ENCODE data around the gene CHIT1. TPM values are rescaled to one million over a fixed set of nuclear protein-coding genes. Genes with fewer than 3 reads are reported as not detected.

The CHIT1 gene
- total RNA-seq, 1 experiment from 2014 or later: not detected

GRCh38 chr1:203175237-203175826, 54.1 kb downstream of the CHIT1 start, which contains the start of gene MYBPH:
MYBPH (minus strand) TSS chr1:203175826; CDS start chr1:203175755, 71 bp downstream.
- CTCF ChIA-PET: no interaction called here
- in situ Hi-C loops (cut with HindIII; ENCODE audit: low pct_unique_long_range_greater_than_20kb, low sequenced_read_pairs): no loop called here
- Histone ChIP-seq H3K4me3 (ENCODE audit: low read depth in 2 of 2, low read length in 2 of 2) (no peak within 1 kb of the TSS), H3K27me3 (ENCODE audit: control insufficient read depth, insufficient read depth, low read length) (no peaks in the 10 kb centered on the region), H3K9me3 (ENCODE audit: control insufficient read depth, insufficient read depth, low read depth, low read length) (no peaks in the 10 kb centered on the region), H3K4me1 (ENCODE audit: control insufficient read depth, insufficient read depth, low read length) (no peaks in the 10 kb centered on the region; the same call in 1 of the 2 replicates), H3K27ac (ENCODE audit: low read length) (no peak within 1 kb of the TSS), H3K36me3 (ENCODE audit: control insufficient read depth, insufficient read depth, low read length) (no peaks in the 10 kb centered on the region)
- no peak for TF ChIP-seq REST (IDR thresholded peaks at IDR 0.05; ENCODE audit: insufficient read depth in 1 of 2, low read depth in 2 of 2, low read length in 1 of 2)
- TF ChIP-seq CTCF (IDR thresholded peaks at IDR 0.05): no peak
- no peak for TF ChIP-seq TCF7L2 (IDR thresholded peaks at IDR 0.05; ENCODE audit: low read depth, low read length)
- TF ChIP-seq SIN3A (IDR thresholded peaks at IDR 0.05; ENCODE audit: borderline replicate concordance, insufficient read depth, low read depth, low read length): no peak
- TF ChIP-seq POLR2AphosphoS5 (IDR thresholded peaks at IDR 0.05; ENCODE audit: low read depth, low read length): no peak
- ATAC-seq (no peak), DNase-seq (ENCODE audit: low read depth, low spot score) (no peak)
- no TSS peak for BruUV-seq (replicated peaks)
- POLR2A ChIA-PET: no interaction called here
- intact Hi-C loops (cut with micrococcal nuclease; ENCODE audit: unreplicated experiment): no loop called here

- no TSS peak for BruUV-seq (replicated peaks)
- CTCF ChIA-PET: interaction anchor here (0.6 kb wide), 1 partner anchor 56 kb away, joined by 4 read pairs; no protein-coding TSS in a partner anchor
Measured at GRCh38 chr1:203174324-203174985, 55.0 kb downstream of the CHIT1 start.

GRCh38 chr1:203173566-203173965, 55.9 kb downstream of the CHIT1 start:
- no peak overlapping the region for H3K27ac ChIP-seq (ENCODE audit: low read length)
- CTCF ChIA-PET: interaction anchor here (0.6 to 3.9 kb wide), 2 partner anchors 56 to 68 kb away, joined by 3 to 19 read pairs; no protein-coding TSS in a partner anchor
- TF ChIP-seq SIN3A (IDR thresholded peaks at IDR 0.05; ENCODE audit: borderline replicate concordance, insufficient read depth, low read depth, low read length) (no peak), POLR2AphosphoS5 (IDR thresholded peaks at IDR 0.05; ENCODE audit: low read depth, low read length) (no peak), REST (IDR thresholded peaks at IDR 0.05; ENCODE audit: insufficient read depth in 1 of 2, low read depth in 2 of 2, low read length in 1 of 2) (no peak), TCF7L2 (IDR thresholded peaks at IDR 0.05; ENCODE audit: low read depth, low read length) (no peak), CTCF (IDR thresholded peaks at IDR 0.05) (no peak)
- H3K9me3 ChIP-seq (ENCODE audit: control insufficient read depth, insufficient read depth, low read depth, low read length): no peaks in the 10 kb centered on the region
- no TSS peak for BruUV-seq (replicated peaks)
- H3K4me3 ChIP-seq (ENCODE audit: low read depth in 2 of 2, low read length in 2 of 2): no peak overlapping the region
- ATAC-seq (no peak), DNase-seq (ENCODE audit: low read depth, low spot score) (no peak)
- intact Hi-C loops (cut with micrococcal nuclease; ENCODE audit: unreplicated experiment): loop anchor here (2.0 kb wide), 2 partner anchors 57 to 135 kb away; no protein-coding TSS in a partner anchor
- H3K27me3 ChIP-seq (ENCODE audit: control insufficient read depth, insufficient read depth, low read length): no peaks in the 10 kb centered on the region
- no peaks in the 10 kb centered on the region for H3K36me3 ChIP-seq (ENCODE audit: control insufficient read depth, insufficient read depth, low read length)
- no peaks in the 10 kb centered on the region; the same call in 1 of the 2 replicates for H3K4me1 ChIP-seq (ENCODE audit: control insufficient read depth, insufficient read depth, low read length)
- in situ Hi-C loops (cut with HindIII; ENCODE audit: low pct_unique_long_range_greater_than_20kb, low sequenced_read_pairs): no loop called here
- POLR2A ChIA-PET: no interaction called here

More at GRCh38 chr1:203174324-203174985, 55.0 kb downstream of the CHIT1 start:
- H3K4me3 ChIP-seq (ENCODE audit: low read depth in 2 of 2, low read length in 2 of 2): no peak overlapping the region
- DNase-seq (ENCODE audit: low read depth, low spot score) (no peak), ATAC-seq (no peak)
- TF ChIP-seq SIN3A (IDR thresholded peaks at IDR 0.05; ENCODE audit: borderline replicate concordance, insufficient read depth, low read depth, low read length): no peak
- no peak overlapping the region for H3K27ac ChIP-seq (ENCODE audit: low read length)
- no peaks in the 10 kb centered on the region for H3K27me3 ChIP-seq (ENCODE audit: control insufficient read depth, insufficient read depth, low read length)
- no peaks in the 10 kb centered on the region; the same call in 1 of the 2 replicates for H3K4me1 ChIP-seq (ENCODE audit: control insufficient read depth, insufficient read depth, low read length)
- intact Hi-C loops (cut with micrococcal nuclease; ENCODE audit: unreplicated experiment) (no loop called here), in situ Hi-C loops (cut with HindIII; ENCODE audit: low pct_unique_long_range_greater_than_20kb, low sequenced_read_pairs) (no loop called here)
- POLR2A ChIA-PET: no interaction called here
- no peaks in the 10 kb centered on the region for H3K9me3 ChIP-seq (ENCODE audit: control insufficient read depth, insufficient read depth, low read depth, low read length)
- H3K36me3 ChIP-seq (ENCODE audit: control insufficient read depth, insufficient read depth, low read length): no peaks in the 10 kb centered on the region

Measured in Panc1 (cell line).